ENCODE data around the gene HELZ2. TPM values are rescaled to one million over a fixed set of nuclear protein-coding genes. Genes with fewer than 3 reads are reported as not detected.

The HELZ2 gene
- total and polyA plus RNA-seq, 12 donors = 4.8 to 34.3 (median 12.6) TPM

DNA sequence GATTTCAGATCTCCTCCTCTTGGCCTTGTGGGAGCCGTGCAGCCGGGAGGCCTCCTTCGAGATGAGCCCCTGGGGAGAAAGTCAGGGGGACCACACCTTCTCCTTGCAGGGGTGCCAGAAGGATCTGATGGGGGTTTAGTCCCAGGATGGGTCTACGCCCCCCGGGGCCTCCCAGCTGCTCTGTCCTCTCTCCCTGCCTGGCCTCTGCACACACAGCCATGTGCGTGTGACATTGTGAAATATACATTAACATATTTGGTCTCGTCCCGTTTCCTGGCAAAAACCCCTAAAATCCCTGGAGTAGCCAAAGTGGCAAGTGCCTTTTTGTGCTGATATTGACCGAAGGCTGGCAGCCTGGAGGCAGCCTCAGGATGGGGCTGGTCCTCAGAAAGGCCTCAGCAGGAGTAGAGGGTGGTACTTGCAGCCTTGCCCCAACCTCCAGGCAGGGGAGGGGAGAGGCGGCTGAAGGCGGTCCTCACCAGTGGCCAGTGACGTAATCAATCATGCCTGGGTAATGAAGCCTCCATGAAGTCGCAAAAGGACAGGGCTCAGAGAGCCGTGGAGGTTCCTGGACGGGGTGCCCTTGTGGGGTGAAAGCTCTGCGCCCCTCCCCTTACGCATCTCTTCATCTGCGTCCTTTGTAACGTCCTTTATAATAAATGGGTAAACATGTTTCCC lies 5.1 kb upstream of the HELZ2 start:
- Histone ChIP-seq H3K36me3 (no peaks in the 10 kb centered on the region), H3K27ac (no peak overlapping the region), H3K9me3 (no peaks in the 10 kb centered on the region), H3K27me3 (peaks cover 0 to 25% (median 0%) of the 10 kb centered on the region in 7 donors), H3K4me1 (peaks cover 0 to 19% (median 10%) of the 10 kb centered on the region in 9 donors), H3K4me3 (no peak overlapping the region)
- TF ChIP-seq, protein P1, sequence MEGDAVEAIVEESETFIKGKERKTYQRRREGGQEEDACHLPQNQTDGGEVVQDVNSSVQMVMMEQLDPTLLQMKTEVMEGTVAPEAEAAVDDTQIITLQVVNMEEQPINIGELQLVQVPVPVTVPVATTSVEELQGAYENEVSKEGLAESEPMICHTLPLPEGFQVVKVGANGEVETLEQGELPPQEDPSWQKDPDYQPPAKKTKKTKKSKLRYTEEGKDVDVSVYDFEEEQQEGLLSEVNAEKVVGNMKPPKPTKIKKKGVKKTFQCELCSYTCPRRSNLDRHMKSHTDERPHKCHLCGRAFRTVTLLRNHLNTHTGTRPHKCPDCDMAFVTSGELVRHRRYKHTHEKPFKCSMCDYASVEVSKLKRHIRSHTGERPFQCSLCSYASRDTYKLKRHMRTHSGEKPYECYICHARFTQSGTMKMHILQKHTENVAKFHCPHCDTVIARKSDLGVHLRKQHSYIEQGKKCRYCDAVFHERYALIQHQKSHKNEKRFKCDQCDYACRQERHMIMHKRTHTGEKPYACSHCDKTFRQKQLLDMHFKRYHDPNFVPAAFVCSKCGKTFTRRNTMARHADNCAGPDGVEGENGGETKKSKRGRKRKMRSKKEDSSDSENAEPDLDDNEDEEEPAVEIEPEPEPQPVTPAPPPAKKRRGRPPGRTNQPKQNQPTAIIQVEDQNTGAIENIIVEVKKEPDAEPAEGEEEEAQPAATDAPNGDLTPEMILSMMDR (IDR thresholded peaks at IDR 0.05) = no peak
- intact Hi-C loops (cut with DNase I) = loop anchor here in 3 of 10 donors (5.0 to 10.0 kb wide), 3 partner anchors 42 to 46 kb away; partner anchors contain the start of genes GMEB2 (in 2 of the 3) and PTK6 (in 1 of the 3)
- ATAC-seq (no peak), DNase-seq (no peak)
- WGBS, 2 donors = 80 to 81% methylated on average over 19 of the region's 19 CpGs

DNA sequence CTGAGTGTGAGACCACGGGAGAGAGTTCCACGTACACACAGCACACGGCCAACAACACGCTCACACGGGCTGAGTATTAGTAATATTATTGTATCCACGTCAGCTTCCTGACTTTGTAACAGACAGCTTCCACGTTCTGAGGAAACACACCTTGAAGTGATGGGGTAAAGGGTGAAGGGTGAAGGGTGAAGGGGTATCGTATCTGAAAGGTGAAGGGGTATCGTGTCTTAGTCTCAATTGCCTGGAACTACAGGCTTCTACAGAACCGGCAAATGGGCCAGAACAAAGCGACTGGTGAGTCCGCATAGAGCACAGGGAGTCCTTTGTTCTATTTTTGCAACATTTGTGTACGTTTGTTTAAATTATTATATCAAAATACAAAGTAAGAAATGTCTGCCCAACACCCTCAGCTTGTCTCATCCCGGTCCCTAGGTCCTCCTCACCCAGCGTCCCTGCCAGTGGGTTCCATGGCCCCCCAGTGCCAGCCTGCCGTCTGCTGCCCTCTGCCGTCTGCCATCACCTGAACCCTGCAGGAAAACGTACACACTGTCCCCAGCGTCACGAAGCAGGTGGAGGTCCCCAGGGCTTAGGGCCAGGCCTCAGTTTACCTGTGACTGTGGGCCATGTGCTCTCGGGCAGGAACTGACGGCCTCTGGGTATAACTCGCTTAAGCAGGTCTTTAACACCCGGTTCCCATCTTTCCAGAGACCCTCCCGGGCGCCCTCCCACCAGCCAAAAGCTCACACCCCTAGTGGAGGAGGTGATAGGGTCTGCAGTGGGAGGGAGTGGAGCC lies 4.4 kb upstream of the HELZ2 start:
- intact Hi-C loops (cut with DNase I) = loop anchor here in 3 of 10 donors (5.0 to 10.0 kb wide), 3 partner anchors 41 to 46 kb away; partner anchors contain the start of genes GMEB2 (in 2 of the 3) and PTK6 (in 1 of the 3)
- Histone ChIP-seq H3K9me3 (no peaks in the 10 kb centered on the region), H3K4me3 (no peak overlapping the region), H3K27ac (no peak overlapping the region), H3K4me1 (peaks cover 0 to 22% (median 10%) of the 10 kb centered on the region in 9 donors), H3K36me3 (no peaks in the 10 kb centered on the region), H3K27me3 (peaks cover 0 to 25% (median 0%) of the 10 kb centered on the region in 7 donors)
- 75 to 76% methylated on average over 25 to 26 of the region's 26 CpGs for WGBS, 2 donors
- TF ChIP-seq, protein P1 (IDR thresholded peaks at IDR 0.05) = peak in 6 of 9 donors; percentile 12 to 26 (median 18)
- DNase-seq (no peak), ATAC-seq (peak in 1 of 8 donors; percentile 26)

DNA sequence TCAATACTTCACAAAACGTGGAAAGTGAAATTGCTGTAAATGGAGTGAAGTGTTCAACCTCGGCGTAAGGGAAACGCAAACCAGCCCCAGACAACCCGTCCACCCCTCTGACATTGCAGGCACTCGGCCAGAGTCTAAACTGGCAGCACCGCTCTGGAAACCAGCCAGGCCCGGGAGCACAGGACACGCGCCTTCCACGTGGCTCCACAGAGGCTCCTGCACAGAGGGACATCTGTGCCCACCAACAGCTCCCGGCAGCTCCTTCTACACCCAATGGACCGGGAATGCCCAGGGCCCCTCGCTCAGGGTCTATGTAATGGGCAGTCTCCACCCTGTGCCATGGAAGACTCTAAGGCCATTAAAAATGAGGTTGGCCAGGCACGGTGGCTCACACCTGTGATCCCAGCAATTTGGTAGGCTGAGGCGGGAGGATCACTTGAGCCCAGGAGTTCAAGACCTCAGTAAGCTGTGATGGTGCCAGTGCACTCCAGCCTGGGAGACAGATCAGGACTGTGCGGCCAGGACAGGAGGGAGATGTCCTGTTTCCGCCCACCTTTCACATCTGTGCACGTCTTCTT lies 3.4 kb upstream of the HELZ2 start:
- Histone ChIP-seq H3K27me3 (peaks cover 0 to 34% (median 0%) of the 10 kb centered on the region in 7 donors), H3K9me3 (no peaks in the 10 kb centered on the region), H3K4me1 (peaks cover 5 to 32% (median 19%) of the 10 kb centered on the region in 9 donors), H3K36me3 (peaks cover 0 to 6% (median 2%) of the 10 kb centered on the region in 9 donors), H3K27ac (peak overlapping the region in 1 of 10 donors; percentile 18), H3K4me3 (no peak overlapping the region)
- intact Hi-C loops (cut with DNase I) = loop anchor here in 3 of 10 donors (5.0 to 10.0 kb wide), 3 partner anchors 40 to 47 kb away; partner anchors contain the start of genes GMEB2 (in 2 of the 3) and PTK6 (in 1 of the 3)
- WGBS, 2 donors = 46 to 59% methylated on average over 19 of the region's 19 CpGs
- peak; percentile 76 to 80 for DNase-seq
- TF ChIP-seq, protein P1 (IDR thresholded peaks at IDR 0.05) = no peak
- peak in 7 of 8 donors; percentile 36 to 76 (median 58) for ATAC-seq

DNA sequence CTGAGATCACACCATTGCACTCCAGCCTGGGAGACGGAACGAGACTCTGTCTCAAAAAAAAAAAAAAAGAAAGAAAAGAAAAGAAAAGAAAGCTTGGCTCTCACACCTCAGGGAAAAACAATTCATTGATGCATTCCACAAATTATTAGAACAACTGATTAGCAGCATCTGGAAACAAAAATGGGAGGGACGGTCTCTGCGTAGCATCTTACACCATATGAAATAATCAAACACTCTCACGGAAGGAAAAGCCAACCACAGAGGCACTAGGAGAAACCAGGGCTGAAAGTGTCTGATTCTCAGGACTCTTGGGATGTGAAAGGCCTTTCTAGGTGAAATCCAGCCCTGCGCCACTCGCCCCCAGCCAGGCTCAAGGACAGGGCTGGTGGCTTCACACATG lies 2.3 kb upstream of the HELZ2 start:
- no peak overlapping the region for H3K4me3 ChIP-seq
- TF ChIP-seq, protein P1 (IDR thresholded peaks at IDR 0.05) = no peak
- intact Hi-C loops (cut with DNase I) = loop anchor here in 3 of 10 donors (5.0 to 10.0 kb wide), 3 partner anchors 39 to 48 kb away; partner anchors contain the start of genes GMEB2 (in 2 of the 3) and PTK6 (in 1 of the 3)
- DNase-seq = no peak
- H3K27ac ChIP-seq = no peak overlapping the region
- H3K27me3 ChIP-seq = peaks cover 0 to 41% (median 0%) of the 10 kb centered on the region in 7 donors
- H3K9me3 ChIP-seq = no peaks in the 10 kb centered on the region
- ATAC-seq = no peak
- H3K36me3 ChIP-seq = peaks cover 0 to 13% (median 4%) of the 10 kb centered on the region in 9 donors
- 89 to 90% methylated on average over 7 of the region's 7 CpGs for WGBS, 2 donors
- peaks cover 5 to 37% (median 24%) of the 10 kb centered on the region in 9 donors for H3K4me1 ChIP-seq
